NB4 (cell line): ENCODE measurements around the gene PDE4D.

Experiments used
- DNase-seq: peaks from one replicate; pipeline ENCODE4 v3.0.0; 2010; ENCODE audit warnings: low read depth
- H3K4me3 ChIP-seq: one replicate; pipeline ENCODE4 v1.5.1; 2011; ENCODE audit warnings: mild to moderate bottlenecking, low read depth, low read length, moderate library complexity
- CTCF ChIP-seq: IDR thresholded peaks from one replicate; pipeline ENCODE4 v1.5.1; 2012; ENCODE audit warnings: low read depth, low read length
- MYC ChIP-seq: IDR thresholded peaks from 2 replicates; pipeline ENCODE4 v1.6.1; 2011; ENCODE audit warnings: low read depth, low read length
- POLR2A ChIP-seq: IDR thresholded peaks from 2 replicates; pipeline ENCODE4 v1.6.1; 2011; ENCODE audit warnings: mild to moderate bottlenecking; ENCODE audit not compliant: insufficient read length; ENCODE audit errors: extremely low read depth
- TF ChIP-seq, protein P1 (sequence below): IDR thresholded peaks from 2 replicates; pipeline ENCODE4 v1.6.1; 2011; ENCODE audit warnings: low read depth, low read length

The PDE4D gene

GRCh38 chr5:59779453-59779852 is 114.1 kb downstream of the PDE4D start:
- no peak overlapping the region for H3K4me3 ChIP-seq
- no peak for DNase-seq
- no peak for TF ChIP-seq POLR2A
- no peak for TF ChIP-seq CTCF
- TF ChIP-seq MYC, result no peak
- TF ChIP-seq, protein P1, sequence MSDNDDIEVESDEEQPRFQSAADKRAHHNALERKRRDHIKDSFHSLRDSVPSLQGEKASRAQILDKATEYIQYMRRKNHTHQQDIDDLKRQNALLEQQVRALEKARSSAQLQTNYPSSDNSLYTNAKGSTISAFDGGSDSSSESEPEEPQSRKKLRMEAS, result no peak

- no peak for TF ChIP-seq CTCF
- no peak for TF ChIP-seq MYC
- no peak for TF ChIP-seq POLR2A
- TF ChIP-seq, protein P1, result no peak
- DNase-seq, result no peak
- H3K4me3 ChIP-seq, result no peak overlapping the region
Observed at GRCh38 chr5:59777028-59777427, 116.5 kb downstream of the PDE4D start.

GRCh38 chr5:59773294-59773693 is 120.2 kb downstream of the PDE4D start:
- no peak overlapping the region for H3K4me3 ChIP-seq
- DNase-seq, result no peak
- TF ChIP-seq CTCF, result no peak
- TF ChIP-seq, protein P1, result no peak
- no peak for TF ChIP-seq MYC
- TF ChIP-seq POLR2A, result no peak

- TF ChIP-seq MYC, result no peak
- TF ChIP-seq, protein P1, result no peak
- TF ChIP-seq POLR2A, result no peak
- no peak for TF ChIP-seq CTCF
- no peak for DNase-seq
- H3K4me3 ChIP-seq, result no peak overlapping the region
Observed at GRCh38 chr5:59772757-59773156, 120.8 kb downstream of the PDE4D start.

DNA sequence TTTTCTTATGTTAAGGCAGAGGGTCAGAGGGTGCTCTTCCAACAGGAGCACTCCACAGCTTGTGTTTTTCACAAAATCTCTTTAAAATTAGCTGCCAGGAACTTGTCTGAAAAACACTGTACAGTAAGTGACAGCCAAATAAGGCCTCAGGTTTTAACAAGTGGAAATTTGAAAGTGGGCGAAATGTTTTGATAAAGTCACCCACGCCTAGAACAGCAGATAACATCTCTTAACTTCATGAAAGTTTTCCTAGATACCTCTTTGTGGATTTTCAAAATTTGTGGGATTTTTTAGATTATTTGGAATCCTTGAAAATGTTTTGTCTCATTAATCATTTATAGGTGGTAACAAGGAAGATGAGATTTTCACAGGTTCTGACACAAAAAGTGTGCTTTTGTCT is 121.3 kb downstream of the PDE4D start:
- TF ChIP-seq, protein P1, result no peak
- no peak overlapping the region for H3K4me3 ChIP-seq
- DNase-seq, result no peak

GRCh38 chr5:59770953-59771352 is 122.6 kb downstream of the PDE4D start:
- TF ChIP-seq POLR2A (no peak), CTCF (no peak), MYC (no peak)
- TF ChIP-seq, protein P1, result no peak
- DNase-seq, result no peak
- H3K4me3 ChIP-seq, result no peak overlapping the region
